Caco-2 (cell line): ENCODE measurements around the gene ACOX1. TPM values are rescaled to one million over a fixed set of nuclear protein-coding genes. Genes with fewer than 3 reads are reported as not detected.

Source experiments
- BruUV-seq: library from RNA; stranded (reverse); fragments of 400-500 nt; replicated peaks from 2 replicates; lab custom pipeline; 2021; lab: Mats Ljungman, UMichigan
- CTCF ChIA-PET: fragments of 300-600 bp; sonication (Branson Sonifier 250); formaldehyde crosslinking; loops from one replicate; lab custom pipeline; 2022; ENCODE audit warnings: antibody characterized with exemption; lab: Charles Lee
- POLR2A ChIA-PET: fragments of 300-600 bp; sonication (Branson Sonifier 250); formaldehyde crosslinking; loops from one replicate; lab custom pipeline; 2022; ENCODE audit warnings: antibody characterized with exemption; lab: Charles Lee
- DNase-seq, 2 experiments: peaks; one replicate each; pipeline versions ENCODE4 v3.0.0 to v3.0.0-alpha.2; 2020 to 2022
- H3K27me3 ChIP-seq: replicated peaks from 2 replicates; pipeline ENCODE4 v1.6.0; 2011; ENCODE audit warnings: low read length; ENCODE audit not compliant: control insufficient read depth, insufficient read depth
- H3K36me3 ChIP-seq: 2 replicates; pipeline ENCODE4 v1.5.1; 2011; ENCODE audit warnings: low read length; ENCODE audit not compliant: control insufficient read depth, insufficient read depth
- H3K4me1 ChIP-seq: fragments of 250-450 bp; sonication (Bioruptor Pico); 2 replicates; pipeline ENCODE4 v1.5.1; 2020; ENCODE audit warnings: mild to moderate bottlenecking
- H3K4me3 ChIP-seq: 2 replicates; pipeline ENCODE4 v1.5.1; 2011; ENCODE audit warnings: low read depth, mild to moderate bottlenecking, control low read depth, low read length
- H3K9me3 ChIP-seq: fragments of 250-450 bp; sonication (Bioruptor Pico); 2 replicates; pipeline ENCODE4 v1.5.1; 2020; ENCODE audit warnings: mild to moderate bottlenecking, moderate library complexity
- H3K27ac Mint-ChIP-seq: one replicate; pipeline ENCODE4 v1.8.0; 2022; ENCODE audit warnings: mixed read lengths; ENCODE audit not compliant: unreplicated experiment
- H3K27me3 Mint-ChIP-seq: one replicate; pipeline ENCODE4 v1.8.0; 2022; ENCODE audit warnings: mixed read lengths; ENCODE audit not compliant: insufficient read depth, unreplicated experiment
- H3K36me3 Mint-ChIP-seq: one replicate; pipeline ENCODE4 v1.8.0; 2022; ENCODE audit warnings: mild to moderate bottlenecking, mixed read lengths; ENCODE audit not compliant: insufficient read depth, unreplicated experiment
- H3K4me1 Mint-ChIP-seq: one replicate; pipeline ENCODE4 v1.8.0; 2022; ENCODE audit warnings: low read depth, mixed read lengths; ENCODE audit not compliant: unreplicated experiment
- H3K4me3 Mint-ChIP-seq: one replicate; pipeline ENCODE4 v1.8.0; 2022; ENCODE audit warnings: mild to moderate bottlenecking, moderate library complexity, mixed read lengths; ENCODE audit not compliant: unreplicated experiment
- H3K9me3 Mint-ChIP-seq: one replicate; pipeline ENCODE4 v1.8.0; 2022; ENCODE audit warnings: mixed read lengths; ENCODE audit not compliant: unreplicated experiment
- CTCF ChIP-seq, 2 experiments: fragments of 200-600 bp in 1 of 2; IDR thresholded peaks; 1 replicate in 1 of 2; 2 replicates in 1 of 2; pipeline versions ENCODE4 v1.5.1 to v1.8.0; 2011 to 2022; ENCODE audit warnings: antibody characterized with exemption in 1 of 2, control low read depth in 1 of 2, inconsistent platforms in 1 of 2, low read depth in 1 of 2, low read length in 1 of 2, mild to moderate bottlenecking in 1 of 2, moderate library complexity in 1 of 2; ENCODE audit not compliant: insufficient read depth in 1 of 2, severe bottlenecking in 1 of 2, unreplicated experiment in 1 of 2
- intact Hi-C: fragments of 100-400 bp; cut with micrococcal nuclease; formaldehyde crosslinking; loops from one replicate; pipeline ENCODE4 v1.10.0; 2022; ENCODE audit not compliant: unreplicated experiment
- total RNA-seq: library from RNA; stranded (reverse); gene quantifications from 2 replicates; pipeline ENCODE4 v1.2.3, GENCODE V29; 2022

Gene ACOX1
- total RNA-seq, 1 experiment from 2014 or later = 48.3 TPM

GRCh38 chr17:76014100-76014924, 35.3 kb upstream of the ACOX1 start:
- intact Hi-C loops = loop anchor here (1.0 to 5.0 kb wide), 5 partner anchors 14 to 263 kb away; no protein-coding TSS in a partner anchor

GRCh38 chr17:76013377-76013932, 34.5 kb upstream of the ACOX1 start:
- BruUV-seq = no TSS peak
- DNase-seq = no peak
- peaks cover 12% of the 10 kb centered on the region for H3K4me1 Mint-ChIP-seq
- ChIA-PET POLR2A (interaction anchor here (0.6 kb wide), 1 partner anchor 116 kb away, joined by 5 read pairs; no protein-coding TSS in a partner anchor), CTCF (interaction anchor here (0.6 to 2.2 kb wide), 26 partner anchors 10 to 395 kb away, joined by 3 to 27 read pairs (median 4); partner anchors contain the start of genes FBF1, GALR2 and MRPL38)
- no peak overlapping the region for H3K27ac Mint-ChIP-seq
- TF ChIP-seq CTCF (IDR thresholded peaks at IDR 0.05; ENCODE audit: insufficient read depth in 1 of 2, low read depth in 1 of 2, low read length in 1 of 2, severe bottlenecking in 1 of 2, unreplicated experiment in 1 of 2) = no peak
- peaks cover 6% of the 10 kb centered on the region for H3K9me3 Mint-ChIP-seq
- H3K4me1 ChIP-seq = peaks cover 11% of the 10 kb centered on the region
- no peaks in the 10 kb centered on the region for H3K27me3 Mint-ChIP-seq
- no peak overlapping the region for H3K4me3 ChIP-seq
- intact Hi-C loops = loop anchor here (5.0 kb wide), 1 partner anchor 264 kb away; no protein-coding TSS in a partner anchor
- no peaks in the 10 kb centered on the region for H3K36me3 ChIP-seq
- peaks cover 4% of the 10 kb centered on the region for H3K36me3 Mint-ChIP-seq
- H3K9me3 ChIP-seq = no peaks in the 10 kb centered on the region
- H3K4me3 Mint-ChIP-seq = no peak overlapping the region
- no peaks in the 10 kb centered on the region for H3K27me3 ChIP-seq

More at GRCh38 chr17:76014100-76014924, 35.3 kb upstream of the ACOX1 start:
- H3K27me3 Mint-ChIP-seq = no peaks in the 10 kb centered on the region
- TF ChIP-seq CTCF (IDR thresholded peaks at IDR 0.05; ENCODE audit: insufficient read depth in 1 of 2, low read depth in 1 of 2, low read length in 1 of 2, severe bottlenecking in 1 of 2, unreplicated experiment in 1 of 2) = peak; percentile 97
- CTCF ChIA-PET = interaction anchor here (0.6 to 2.2 kb wide), 37 partner anchors 9 to 394 kb away, joined by 3 to 27 read pairs (median 4); partner anchors contain the start of genes EVPL, FBF1, GALR2 and MRPL38
- H3K4me1 Mint-ChIP-seq = peaks cover 12% of the 10 kb centered on the region
- no peaks in the 10 kb centered on the region for H3K36me3 ChIP-seq
- no peak overlapping the region for H3K4me3 Mint-ChIP-seq
- peaks cover 4% of the 10 kb centered on the region for H3K36me3 Mint-ChIP-seq
- peaks cover 11% of the 10 kb centered on the region for H3K4me1 ChIP-seq
- no TSS peak for BruUV-seq
- no peaks in the 10 kb centered on the region for H3K27me3 ChIP-seq
- H3K27ac Mint-ChIP-seq = no peak overlapping the region
- POLR2A ChIA-PET = interaction anchor here (0.6 to 1.0 kb wide), 3 partner anchors 15 to 155 kb away, joined by 3 read pairs; no protein-coding TSS in a partner anchor
- H3K9me3 Mint-ChIP-seq = peaks cover 6% of the 10 kb centered on the region
- no peaks in the 10 kb centered on the region for H3K9me3 ChIP-seq
- DNase-seq = peak; percentile 88 to 92
- no peak overlapping the region for H3K4me3 ChIP-seq

GRCh38 chr17:76011951-76012350, 33.0 kb upstream of the ACOX1 start:
- ChIA-PET POLR2A (interaction anchor here (0.5 to 0.7 kb wide), 2 partner anchors 115 to 343 kb away, joined by 3 read pairs; partner anchors contain the start of gene TRIM65), CTCF (interaction anchor here (0.5 to 1.5 kb wide), 4 partner anchors 11 to 268 kb away, joined by 3 to 7 read pairs (median 3); partner anchors contain the start of gene CDK3)
- H3K9me3 ChIP-seq = no peaks in the 10 kb centered on the region
- peaks cover 4% of the 10 kb centered on the region for H3K36me3 Mint-ChIP-seq
- no TSS peak for BruUV-seq
- H3K4me1 ChIP-seq = peaks cover 11% of the 10 kb centered on the region
- H3K9me3 Mint-ChIP-seq = peaks cover 6% of the 10 kb centered on the region
- H3K4me3 Mint-ChIP-seq = no peak overlapping the region
- no peak for DNase-seq
- intact Hi-C loops = loop anchor here (5.0 kb wide), 1 partner anchor 265 kb away; no protein-coding TSS in a partner anchor
- H3K36me3 ChIP-seq = no peaks in the 10 kb centered on the region
- no peak overlapping the region for H3K27ac Mint-ChIP-seq
- H3K4me3 ChIP-seq = no peak overlapping the region
- no peaks in the 10 kb centered on the region for H3K27me3 Mint-ChIP-seq
- H3K4me1 Mint-ChIP-seq = peaks cover 12% of the 10 kb centered on the region
- H3K27me3 ChIP-seq = no peaks in the 10 kb centered on the region
- TF ChIP-seq CTCF (IDR thresholded peaks at IDR 0.05; ENCODE audit: insufficient read depth in 1 of 2, low read depth in 1 of 2, low read length in 1 of 2, severe bottlenecking in 1 of 2, unreplicated experiment in 1 of 2) = no peak
